HG02763 (cell line): ENCODE data around the gene SRRM4.

Source experiments
- ATAC-seq: cut with Tn5 transposase; IDR thresholded peaks from one replicate; pipeline ENCODE4 v1.9.1; 2021; ENCODE audit warnings: mild to moderate bottlenecking, moderate library complexity; ENCODE audit not compliant: unreplicated experiment

SRRM4 gene

GRCh38 chr12:119183942-119184695 is 202.8 kb downstream of the SRRM4 start:
- ATAC-seq: no peak

DNA sequence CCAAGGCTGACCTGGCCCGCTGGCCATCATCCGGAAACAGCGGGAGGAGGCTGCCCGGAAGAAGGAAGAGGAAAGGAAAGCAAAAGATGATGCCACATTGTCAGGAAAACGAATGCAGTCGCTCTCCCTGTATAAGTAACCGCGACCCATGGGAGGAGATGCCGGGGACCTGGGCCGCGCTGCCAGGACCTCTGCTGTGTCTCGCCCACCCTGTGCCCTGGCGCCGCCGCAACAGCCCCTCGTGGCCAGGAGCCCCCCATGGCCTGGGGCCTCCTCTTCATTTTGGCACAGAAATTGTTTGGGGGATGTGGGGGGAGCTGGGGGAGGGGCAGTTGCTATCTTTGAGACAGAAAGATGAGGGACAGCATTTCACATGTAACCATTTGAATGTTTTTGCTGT is 213.9 kb downstream of the SRRM4 start:
- ATAC-seq: no peak

DNA sequence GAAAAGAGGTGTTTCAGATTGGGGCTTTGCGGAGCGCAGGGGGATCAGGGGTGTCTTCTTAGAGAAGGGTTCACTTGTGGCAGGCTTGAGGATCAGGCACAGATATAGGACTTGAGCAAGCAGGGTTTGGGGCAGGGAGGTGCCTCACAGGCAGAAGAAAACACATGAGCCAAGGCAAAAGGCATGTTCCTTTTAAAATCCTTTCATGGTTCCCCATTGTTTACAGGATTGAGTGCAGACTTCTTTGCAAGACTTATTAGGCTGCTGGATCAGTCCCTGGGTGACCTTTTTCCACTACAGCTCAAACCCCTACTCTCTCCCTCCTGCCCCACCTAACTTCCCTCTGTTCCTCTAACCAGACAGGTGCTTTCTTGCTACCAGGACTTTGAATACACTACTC is 217.1 kb downstream of the SRRM4 start:
- no peak for ATAC-seq

- ATAC-seq: no peak
Observed at GRCh38 chr12:119200601-119201000, 219.3 kb downstream of the SRRM4 start.

DNA sequence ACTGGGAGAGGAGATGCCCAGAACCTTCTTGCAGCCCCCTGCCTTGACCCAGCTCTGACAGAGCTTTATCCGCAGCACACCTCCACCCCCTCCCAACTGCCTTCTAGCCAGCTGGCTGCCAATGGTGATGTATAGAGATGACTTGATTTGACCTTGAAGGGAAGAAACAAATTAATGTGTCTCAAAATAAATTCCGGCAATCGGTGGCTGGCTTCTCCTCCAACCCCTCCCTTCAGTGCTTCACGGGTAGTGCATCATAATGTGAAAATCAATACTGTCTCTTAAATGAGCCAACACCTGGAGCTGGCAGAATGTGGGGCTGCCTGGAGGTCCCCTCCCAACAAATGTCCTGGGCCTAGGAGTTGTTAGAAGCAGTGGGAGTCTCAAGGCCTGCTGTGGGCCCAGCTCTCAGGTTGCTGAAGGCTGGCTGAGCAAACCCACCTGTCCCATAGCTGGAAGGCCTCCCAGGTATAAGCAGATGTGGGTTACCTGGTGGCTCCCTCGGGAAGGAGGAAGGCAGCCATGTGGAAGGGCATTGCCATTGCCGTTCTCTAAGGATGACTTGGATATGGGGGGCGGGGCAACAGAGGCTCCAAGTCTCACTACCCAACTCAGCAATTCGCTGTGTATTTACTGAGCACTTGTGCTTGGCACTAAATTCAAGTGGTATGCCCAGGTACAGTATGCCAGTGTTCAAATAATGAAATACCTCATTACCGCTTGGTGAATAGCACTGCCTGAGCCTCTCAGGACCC is 220.6 kb downstream of the SRRM4 start:
- no peak for ATAC-seq

DNA sequence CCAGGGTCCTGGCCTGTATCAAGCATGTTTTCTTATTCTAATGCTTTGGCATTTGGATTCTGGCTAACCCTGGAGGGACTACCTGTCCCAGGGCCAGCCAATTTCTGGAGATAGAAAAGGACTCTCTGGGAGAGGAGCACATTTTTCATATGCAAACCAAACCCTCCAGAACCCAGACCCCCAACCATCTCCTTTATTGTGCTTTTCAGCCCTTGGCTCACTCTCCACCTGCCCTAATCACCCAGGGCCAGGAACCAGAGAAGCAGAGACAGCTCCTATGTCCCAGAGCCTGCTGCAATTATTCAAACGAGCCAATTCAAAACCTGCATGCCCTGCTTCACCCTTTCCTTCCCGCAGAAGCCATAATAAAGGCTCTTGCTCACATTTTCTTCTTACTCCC is 221.2 kb downstream of the SRRM4 start:
- ATAC-seq: no peak

- ATAC-seq: no peak
Observed at GRCh38 chr12:119204131-119204530, 222.8 kb downstream of the SRRM4 start.

GRCh38 chr12:119204671-119205285 is 223.4 kb downstream of the SRRM4 start:
- ATAC-seq: no peak

- ATAC-seq: no peak
Observed at GRCh38 chr12:119206348-119207062, 225.2 kb downstream of the SRRM4 start.

DNA sequence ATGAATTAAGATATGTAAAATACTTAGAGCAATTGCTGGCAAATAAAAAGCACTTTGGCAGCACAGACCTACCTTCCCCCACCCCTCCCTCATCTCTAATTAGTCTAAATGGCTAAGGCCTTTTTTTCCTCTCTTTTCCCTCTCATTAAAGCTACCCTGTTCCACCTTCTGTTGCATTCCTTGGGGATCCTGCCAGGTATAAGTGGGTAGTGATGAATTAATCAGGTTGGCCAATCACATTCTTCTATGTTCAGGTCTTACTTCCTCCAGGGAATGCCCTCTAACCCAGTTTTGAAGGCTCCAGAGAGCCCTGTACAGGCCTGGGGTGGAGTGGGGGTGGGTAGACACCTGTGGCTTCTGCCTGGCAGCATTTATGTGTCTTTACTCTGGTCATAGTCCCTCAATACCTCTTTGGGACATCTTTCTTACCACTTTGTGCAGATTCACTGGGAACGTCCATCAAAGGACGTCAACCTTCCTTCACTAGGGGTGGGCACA is 225.8 kb downstream of the SRRM4 start:
- no peak for ATAC-seq

- no peak for ATAC-seq
Observed at GRCh38 chr12:119208626-119209061, 227.3 kb downstream of the SRRM4 start.

GRCh38 chr12:119211884-119212283 is 230.5 kb downstream of the SRRM4 start:
- ATAC-seq: no peak
